ENCODE measurements around the gene CCNF.

DNA sequence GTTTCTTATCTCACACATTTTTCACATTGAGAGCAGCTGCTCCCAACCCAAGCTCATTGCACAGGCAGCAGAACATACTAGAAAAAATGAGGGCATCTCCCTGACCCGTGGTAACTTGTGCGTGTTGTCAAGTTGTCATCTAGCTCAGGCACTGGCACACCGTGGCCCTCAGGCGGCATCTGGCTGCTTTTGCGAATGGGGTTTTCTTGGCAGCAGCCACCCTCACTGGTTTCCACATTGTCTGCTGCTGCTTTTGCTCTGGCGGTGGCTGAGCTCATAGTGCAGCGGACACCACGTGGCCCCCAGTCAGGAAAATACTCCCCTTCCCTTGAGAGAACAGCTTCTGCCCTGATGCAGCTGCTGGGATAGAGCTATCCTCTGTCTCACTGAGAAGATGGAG, 21.3 kb downstream of the CCNF start:
- no peak for TF ChIP-seq EZH2 (IDR thresholded peaks at IDR 0.05; ENCODE audit: low read length)
- TF ChIP-seq, protein P1, sequence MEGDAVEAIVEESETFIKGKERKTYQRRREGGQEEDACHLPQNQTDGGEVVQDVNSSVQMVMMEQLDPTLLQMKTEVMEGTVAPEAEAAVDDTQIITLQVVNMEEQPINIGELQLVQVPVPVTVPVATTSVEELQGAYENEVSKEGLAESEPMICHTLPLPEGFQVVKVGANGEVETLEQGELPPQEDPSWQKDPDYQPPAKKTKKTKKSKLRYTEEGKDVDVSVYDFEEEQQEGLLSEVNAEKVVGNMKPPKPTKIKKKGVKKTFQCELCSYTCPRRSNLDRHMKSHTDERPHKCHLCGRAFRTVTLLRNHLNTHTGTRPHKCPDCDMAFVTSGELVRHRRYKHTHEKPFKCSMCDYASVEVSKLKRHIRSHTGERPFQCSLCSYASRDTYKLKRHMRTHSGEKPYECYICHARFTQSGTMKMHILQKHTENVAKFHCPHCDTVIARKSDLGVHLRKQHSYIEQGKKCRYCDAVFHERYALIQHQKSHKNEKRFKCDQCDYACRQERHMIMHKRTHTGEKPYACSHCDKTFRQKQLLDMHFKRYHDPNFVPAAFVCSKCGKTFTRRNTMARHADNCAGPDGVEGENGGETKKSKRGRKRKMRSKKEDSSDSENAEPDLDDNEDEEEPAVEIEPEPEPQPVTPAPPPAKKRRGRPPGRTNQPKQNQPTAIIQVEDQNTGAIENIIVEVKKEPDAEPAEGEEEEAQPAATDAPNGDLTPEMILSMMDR (optimal IDR thresholded peaks at IDR 0.05 in 1 of 3, IDR thresholded peaks at IDR 0.05 in 1 of 3, conservative IDR thresholded peaks at IDR 0.05 in 1 of 3; ENCODE audit: extremely low read depth in 1 of 3, insufficient read depth in 2 of 3, low read length in 3 of 3): no peak

Measured in keratinocyte (primary cell).